ENCODE results near the gene HMOX1. TPM values are rescaled to one million over a fixed set of nuclear protein-coding genes. Genes with fewer than 3 reads are reported as not detected.
A peak's percentile ranks its signal among the peaks of the same experiment; 100 is the strongest.
"Not testable (repeated sequence)": the region's sequence is repeated elsewhere in the genome, so short reads cannot be mapped to it uniquely, and the experiment has no call there.

HMOX1 gene
- total and polyA plus RNA-seq, 5 donors from 2014 or later = 0.93 to 2.9 (median 1.7) TPM; not detected in 1

GRCh38 chr22:35390933-35391332 is 10.0 kb downstream of the HMOX1 start:
- Mint-ChIP-seq H3K27ac (no peak overlapping the region), H3K4me3 (peak overlapping the region in 1 of 4 donors; percentile 27), H3K36me3 (no peaks in the 10 kb centered on the region), H3K4me1 (peaks cover 0 to 9% (median 2%) of the 10 kb centered on the region in 4 donors), H3K9me3 (no peaks in the 10 kb centered on the region), H3K27me3 (peaks cover 6% of the 10 kb centered on the region)
- Histone ChIP-seq H3K27me3 (ENCODE audit: control insufficient read depth, insufficient read depth, low read length) (no peaks in the 10 kb centered on the region), H3K27ac (ENCODE audit: insufficient read depth, low read length, poor library complexity, severe bottlenecking) (no peak overlapping the region), H3K36me3 (ENCODE audit: control insufficient read depth, insufficient read depth, low read length) (no peaks in the 10 kb centered on the region), H3K4me1 (ENCODE audit: control insufficient read depth, insufficient read depth, low read length, poor library complexity, severe bottlenecking) (peaks cover 4% of the 10 kb centered on the region), H3K4me3 (ENCODE audit: low read depth, low read length) (no peak overlapping the region), H3K9me3 (ENCODE audit: control insufficient read depth in 2 of 2, low read length in 2 of 2) (no peaks in the 10 kb centered on the region)
- DNase-seq = no peak
- ATAC-seq (ENCODE audit: low read depth in 2 of 2) = no peak

DNA sequence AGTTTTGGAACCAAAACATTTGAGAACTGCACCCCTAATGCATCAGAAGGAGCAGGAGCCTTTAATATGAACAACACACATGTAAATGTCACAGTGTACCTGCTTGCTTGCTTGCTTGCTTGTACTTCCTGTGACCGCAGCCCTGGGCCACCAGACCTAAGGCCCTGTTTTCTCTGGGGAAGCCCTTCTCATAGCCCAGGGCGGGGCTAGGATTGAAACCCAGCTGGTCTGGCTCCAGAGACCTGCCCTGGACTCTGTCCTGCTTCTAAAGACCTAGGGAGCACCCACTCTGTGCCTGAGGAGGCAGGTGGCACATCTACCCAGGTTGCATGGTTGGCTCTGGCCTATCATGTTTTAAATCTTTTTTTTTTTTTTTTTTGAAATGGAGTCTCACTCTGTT is 11.5 kb downstream of the HMOX1 start:
- no peaks in the 10 kb centered on the region for H3K36me3 ChIP-seq (ENCODE audit: control insufficient read depth, insufficient read depth, low read length)
- no peak overlapping the region for H3K4me3 ChIP-seq (ENCODE audit: low read depth, low read length)
- H3K4me1 ChIP-seq (ENCODE audit: control insufficient read depth, insufficient read depth, low read length, poor library complexity, severe bottlenecking) = peaks cover 4% of the 10 kb centered on the region
- Mint-ChIP-seq H3K27me3 (peaks cover 6% of the 10 kb centered on the region), H3K9me3 (peaks cover 0 to 1% (median 0%) of the 10 kb centered on the region in 7 donors), H3K4me3 (no peak overlapping the region), H3K4me1 (peaks cover 0 to 9% (median 2%) of the 10 kb centered on the region in 4 donors), H3K36me3 (no peaks in the 10 kb centered on the region), H3K27ac (no peak overlapping the region)
- peak in 1 of 3 donors; percentile 55 for DNase-seq
- H3K9me3 ChIP-seq (ENCODE audit: control insufficient read depth in 2 of 2, low read length in 2 of 2) = no peaks in the 10 kb centered on the region
- H3K27ac ChIP-seq (ENCODE audit: insufficient read depth, low read length, poor library complexity, severe bottlenecking) = no peak overlapping the region
- H3K27me3 ChIP-seq (ENCODE audit: control insufficient read depth, insufficient read depth, low read length) = no peaks in the 10 kb centered on the region
- no peak for ATAC-seq (ENCODE audit: low read depth in 2 of 2)

DNA sequence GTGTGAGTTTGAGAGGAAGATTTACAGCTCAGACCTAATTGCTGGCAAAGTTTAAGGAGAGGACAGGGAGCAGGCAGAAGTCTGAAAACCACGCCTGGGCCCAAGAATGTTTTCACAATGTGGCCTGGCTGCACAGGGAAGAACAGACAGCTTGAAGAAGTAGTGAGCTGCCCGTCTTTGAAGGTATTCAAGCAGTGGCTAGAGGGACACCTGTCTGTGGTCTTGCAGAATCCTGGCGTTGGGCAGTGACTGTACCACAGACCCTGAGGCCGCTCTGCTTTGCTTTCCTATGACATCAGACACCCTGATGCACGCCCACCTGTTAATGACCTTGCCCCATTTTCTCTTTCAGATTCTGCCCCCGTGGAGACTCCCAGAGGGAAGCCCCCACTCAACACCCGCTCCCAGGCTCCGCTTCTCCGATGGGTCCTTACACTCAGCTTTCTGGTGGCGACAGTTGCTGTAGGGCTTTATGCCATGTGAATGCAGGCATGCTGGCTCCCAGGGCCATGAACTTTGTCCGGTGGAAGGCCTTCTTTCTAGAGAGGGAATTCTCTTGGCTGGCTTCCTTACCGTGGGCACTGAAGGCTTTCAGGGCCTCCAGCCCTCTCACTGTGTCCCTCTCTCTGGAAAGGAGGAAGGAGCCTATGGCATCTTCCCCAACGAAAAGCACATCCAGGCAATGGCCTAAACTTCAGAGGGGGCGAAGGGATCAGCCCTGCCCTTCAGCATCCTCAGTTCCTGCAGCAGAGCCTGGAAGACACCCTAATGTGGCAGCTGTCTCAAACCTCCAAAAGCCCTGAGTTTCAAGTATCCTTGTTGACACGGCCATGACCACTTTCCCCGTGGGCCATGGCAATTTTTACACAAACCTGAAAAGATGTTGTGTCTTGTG is 12.5 kb downstream of the HMOX1 start:
- DNase-seq (no peak), ATAC-seq (ENCODE audit: low read depth in 2 of 2) (no peak)
- H3K4me3 ChIP-seq (ENCODE audit: low read depth, low read length) = no peak overlapping the region
- Mint-ChIP-seq H3K4me3 (peak overlapping the region in 2 of 4 donors; percentile 23 to 36), H3K27ac (peak overlapping the region; percentile 55 to 77 (median 70)), H3K27me3 (peaks cover 6% of the 10 kb centered on the region), H3K9me3 (peaks cover 0 to 2% (median 0%) of the 10 kb centered on the region in 7 donors), H3K36me3 (no peaks in the 10 kb centered on the region), H3K4me1 (peaks cover 0 to 9% (median 2%) of the 10 kb centered on the region in 4 donors)
- peak overlapping the region; percentile 18 for H3K27ac ChIP-seq (ENCODE audit: insufficient read depth, low read length, poor library complexity, severe bottlenecking)
- no peaks in the 10 kb centered on the region for H3K9me3 ChIP-seq (ENCODE audit: control insufficient read depth in 2 of 2, low read length in 2 of 2)
- no peaks in the 10 kb centered on the region for H3K36me3 ChIP-seq (ENCODE audit: control insufficient read depth, insufficient read depth, low read length)
- no peaks in the 10 kb centered on the region for H3K27me3 ChIP-seq (ENCODE audit: control insufficient read depth, insufficient read depth, low read length)
- H3K4me1 ChIP-seq (ENCODE audit: control insufficient read depth, insufficient read depth, low read length, poor library complexity, severe bottlenecking) = peaks cover 4% of the 10 kb centered on the region

GRCh38 chr22:35394011-35394312 is 13.1 kb downstream of the HMOX1 start:
- Mint-ChIP-seq H3K9me3 (peaks cover 0 to 2% (median 0%) of the 10 kb centered on the region in 7 donors), H3K4me3 (peak overlapping the region in 1 of 4 donors; percentile 36), H3K27me3 (peaks cover 6% of the 10 kb centered on the region), H3K27ac (peak overlapping the region; percentile 55 to 77 (median 70)), H3K36me3 (no peaks in the 10 kb centered on the region), H3K4me1 (peaks cover 0 to 12% (median 2%) of the 10 kb centered on the region in 4 donors)
- ATAC-seq (ENCODE audit: low read depth in 2 of 2) = no peak
- Histone ChIP-seq H3K4me3 (ENCODE audit: low read depth, low read length) (no peak overlapping the region), H3K36me3 (ENCODE audit: control insufficient read depth, insufficient read depth, low read length) (no peaks in the 10 kb centered on the region), H3K27me3 (ENCODE audit: control insufficient read depth, insufficient read depth, low read length) (no peaks in the 10 kb centered on the region), H3K4me1 (ENCODE audit: control insufficient read depth, insufficient read depth, low read length, poor library complexity, severe bottlenecking) (peaks cover 5% of the 10 kb centered on the region), H3K27ac (ENCODE audit: insufficient read depth, low read length, poor library complexity, severe bottlenecking) (peak overlapping the region; percentile 18), H3K9me3 (ENCODE audit: control insufficient read depth in 2 of 2, low read length in 2 of 2) (no peaks in the 10 kb centered on the region)
- no peak for DNase-seq

DNA sequence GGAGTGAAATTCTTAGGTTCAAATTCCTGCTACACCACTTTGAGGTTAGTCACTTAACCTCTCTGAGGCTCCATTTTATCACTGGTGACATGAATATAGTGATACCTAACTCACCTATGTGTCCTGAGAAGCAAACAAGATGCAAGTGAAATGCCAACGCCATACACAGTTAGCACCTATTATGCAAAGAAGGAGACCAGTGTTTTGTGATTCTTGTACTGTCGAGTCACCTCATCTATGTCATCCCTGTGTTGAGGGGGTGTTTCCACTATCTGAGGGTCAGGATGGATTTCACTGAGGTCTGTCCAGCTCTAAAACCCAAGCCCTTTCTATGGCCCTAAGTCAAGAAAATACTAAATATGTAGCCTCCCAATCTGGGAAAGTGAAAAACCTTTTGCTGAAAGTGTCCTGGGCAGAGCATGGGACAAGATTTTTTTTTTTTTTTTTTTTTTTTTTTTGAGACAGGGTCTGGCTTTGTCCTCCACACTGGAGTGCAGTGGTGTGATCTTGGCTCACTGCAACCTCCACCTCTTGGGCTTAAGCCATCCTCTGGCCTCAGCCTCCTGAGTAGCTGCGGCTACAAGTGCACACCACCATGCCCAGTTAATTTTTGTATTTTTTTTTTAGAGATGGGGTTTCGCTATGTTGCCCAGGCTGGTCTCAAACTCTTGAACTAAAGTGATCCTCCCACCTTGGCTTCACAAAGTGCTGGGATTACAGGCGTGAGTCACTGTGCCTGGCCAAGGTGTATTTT is 14.1 kb downstream of the HMOX1 start:
- peaks cover 0 to 3% (median 0%) of the 10 kb centered on the region in 7 donors for H3K9me3 Mint-ChIP-seq
- H3K27me3 Mint-ChIP-seq = peaks cover 6% of the 10 kb centered on the region
- Histone ChIP-seq H3K36me3 (ENCODE audit: control insufficient read depth, insufficient read depth, low read length) (no peaks in the 10 kb centered on the region), H3K27ac (ENCODE audit: insufficient read depth, low read length, poor library complexity, severe bottlenecking) (no peak overlapping the region), H3K27me3 (ENCODE audit: control insufficient read depth, insufficient read depth, low read length) (no peaks in the 10 kb centered on the region), H3K9me3 (ENCODE audit: control insufficient read depth in 2 of 2, low read length in 2 of 2) (no peaks in the 10 kb centered on the region), H3K4me3 (ENCODE audit: low read depth, low read length) (no peak overlapping the region), H3K4me1 (ENCODE audit: control insufficient read depth, insufficient read depth, low read length, poor library complexity, severe bottlenecking) (peaks cover 10% of the 10 kb centered on the region)
- DNase-seq = no peak
- ATAC-seq (ENCODE audit: low read depth in 2 of 2) = no peak
- H3K4me1 Mint-ChIP-seq = peaks cover 0 to 19% (median 4%) of the 10 kb centered on the region in 4 donors
- H3K36me3 Mint-ChIP-seq = peaks cover 6% of the 10 kb centered on the region
- H3K27ac Mint-ChIP-seq = no peak overlapping the region
- H3K4me3 Mint-ChIP-seq = no peak overlapping the region

DNA sequence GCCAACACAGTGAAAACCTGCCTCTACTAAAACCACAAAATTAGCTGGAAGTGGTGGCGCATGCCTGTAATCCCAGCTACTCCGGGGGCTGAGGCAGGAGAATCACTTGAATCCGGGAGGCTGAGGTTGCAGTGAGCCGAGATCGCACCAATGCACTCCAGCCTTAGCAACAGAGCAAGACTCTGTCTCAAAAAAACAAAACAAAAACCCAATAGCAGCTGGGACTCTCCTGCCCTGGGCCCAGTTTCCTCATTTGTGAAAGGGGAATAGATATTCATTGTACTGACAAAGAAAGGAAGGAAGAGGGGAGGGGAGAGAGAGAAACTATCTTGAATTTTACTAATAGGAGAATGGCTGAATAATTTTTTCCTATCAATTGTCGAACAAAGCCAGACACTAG is 15.7 kb downstream of the HMOX1 start:
- not testable (repeated sequence) for H3K27me3 ChIP-seq (ENCODE audit: control insufficient read depth, insufficient read depth, low read length); H3K27me3 Mint-ChIP-seq; H3K36me3 ChIP-seq (ENCODE audit: control insufficient read depth, insufficient read depth, low read length); DNase-seq; H3K9me3 Mint-ChIP-seq; H3K9me3 ChIP-seq (ENCODE audit: control insufficient read depth in 2 of 2, low read length in 2 of 2); H3K27ac ChIP-seq (ENCODE audit: insufficient read depth, low read length, poor library complexity, severe bottlenecking); ATAC-seq (ENCODE audit: low read depth in 2 of 2); H3K4me3 ChIP-seq (ENCODE audit: low read depth, low read length); H3K27ac Mint-ChIP-seq
- Mint-ChIP-seq H3K4me3 (peak overlapping the region in 1 of 4 donors; percentile 64), H3K36me3 (peaks cover 15% of the 10 kb centered on the region), H3K4me1 (peaks cover 0 to 30% (median 13%) of the 10 kb centered on the region in 4 donors)
- H3K4me1 ChIP-seq (ENCODE audit: control insufficient read depth, insufficient read depth, low read length, poor library complexity, severe bottlenecking) = peaks cover 24% of the 10 kb centered on the region

DNA sequence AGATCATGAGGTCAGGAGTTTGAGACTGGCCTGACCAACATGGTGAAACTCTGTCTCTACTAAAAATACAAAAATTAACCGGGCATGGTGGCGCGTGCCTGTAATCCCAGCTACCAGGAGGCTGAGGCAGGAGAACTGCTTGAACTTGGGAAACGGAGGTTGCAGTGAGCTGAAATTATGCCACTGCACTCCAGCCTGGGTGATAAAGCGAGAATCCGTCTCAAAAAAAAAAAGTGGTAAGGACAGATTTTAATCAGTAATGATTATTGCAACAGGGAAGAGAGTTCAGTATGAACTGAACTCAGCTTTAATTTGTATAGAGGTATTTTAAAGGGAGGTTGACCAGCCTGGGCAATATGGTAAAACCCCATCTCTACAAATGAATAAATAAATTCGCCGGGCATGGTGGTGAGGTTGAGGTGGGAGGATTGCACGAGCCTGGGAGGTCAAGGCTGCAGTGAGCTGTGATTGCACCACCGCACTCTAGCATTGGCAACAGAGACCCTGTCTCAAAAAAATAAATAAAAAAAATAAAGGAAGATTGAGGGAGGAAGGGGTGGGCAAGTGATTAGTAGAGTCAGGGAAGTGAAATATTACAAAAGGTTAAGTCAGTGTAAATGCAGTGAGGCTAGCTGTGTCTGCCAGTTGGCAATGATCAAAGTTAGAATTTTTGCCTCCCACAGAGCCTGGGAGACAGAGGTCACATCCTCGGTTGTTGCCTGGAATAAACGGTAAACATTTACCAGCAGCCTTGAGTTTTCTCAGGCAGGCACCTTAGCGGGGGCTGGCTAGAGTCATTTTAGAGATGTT is 16.4 kb downstream of the HMOX1 start:
- ATAC-seq (ENCODE audit: low read depth in 2 of 2) (no peak), DNase-seq (no peak)
- Mint-ChIP-seq H3K4me1 (peaks cover 0 to 33% (median 16%) of the 10 kb centered on the region in 4 donors), H3K9me3 (peaks cover 0 to 3% (median 0%) of the 10 kb centered on the region in 7 donors), H3K4me3 (peak overlapping the region in 3 of 4 donors; percentile 62 to 69 (median 64)), H3K36me3 (peaks cover 16% of the 10 kb centered on the region), H3K27me3 (peaks cover 6% of the 10 kb centered on the region), H3K27ac (no peak overlapping the region)
- Histone ChIP-seq H3K27me3 (ENCODE audit: control insufficient read depth, insufficient read depth, low read length) (no peaks in the 10 kb centered on the region), H3K36me3 (ENCODE audit: control insufficient read depth, insufficient read depth, low read length) (no peaks in the 10 kb centered on the region), H3K4me3 (ENCODE audit: low read depth, low read length) (no peak overlapping the region), H3K4me1 (ENCODE audit: control insufficient read depth, insufficient read depth, low read length, poor library complexity, severe bottlenecking) (peaks cover 26% of the 10 kb centered on the region), H3K9me3 (ENCODE audit: control insufficient read depth in 2 of 2, low read length in 2 of 2) (no peaks in the 10 kb centered on the region), H3K27ac (ENCODE audit: insufficient read depth, low read length, poor library complexity, severe bottlenecking) (no peak overlapping the region)
